Endodermal cell (in vitro differentiated cells): ENCODE measurements around the gene AFTPH. TPM values are rescaled to one million over a fixed set of nuclear protein-coding genes. Genes with fewer than 3 reads are reported as not detected.
A peak's percentile ranks its signal among the peaks of the same experiment; 100 is the strongest.

Experiments
- DNase-seq: peaks from one replicate; pipeline ENCODE4 v3.0.0-alpha.2; 2017
- H3K27ac ChIP-seq: 2 replicates; pipeline ENCODE4 v1.5.1; 2013; ENCODE audit warnings: mild to moderate bottlenecking, low read depth, low read length, moderate library complexity
- H3K27me3 ChIP-seq: 2 replicates; pipeline ENCODE4 v1.6.1; 2013; ENCODE audit warnings: mild to moderate bottlenecking, low read length, moderate library complexity; ENCODE audit not compliant: insufficient read depth, control insufficient read depth, poor library complexity, severe bottlenecking
- H3K36me3 ChIP-seq: 2 replicates; pipeline ENCODE4 v1.7.0; 2013; ENCODE audit warnings: mild to moderate bottlenecking, low read length, moderate library complexity; ENCODE audit not compliant: control insufficient read depth, insufficient read depth
- H3K4me1 ChIP-seq: one replicate; pipeline ENCODE4 v1.7.0; 2013; ENCODE audit warnings: low read length; ENCODE audit not compliant: control insufficient read depth, insufficient read depth
- H3K4me3 ChIP-seq: 2 replicates; pipeline ENCODE4 v1.5.1; 2013; ENCODE audit warnings: mild to moderate bottlenecking, low read length, moderate library complexity
- H3K9ac ChIP-seq: 2 replicates; pipeline ENCODE4 v1.6.1; 2013; ENCODE audit warnings: mild to moderate bottlenecking, low read length, moderate library complexity; ENCODE audit not compliant: poor library complexity, severe bottlenecking; ENCODE audit errors: extremely low read depth
- H3K9me3 ChIP-seq: 2 replicates; pipeline ENCODE4 v1.6.1; 2013; ENCODE audit warnings: mild to moderate bottlenecking, low read length, moderate library complexity; ENCODE audit not compliant: control insufficient read depth
- H3K27ac Mint-ChIP-seq: 2 replicates; pipeline ENCODE4 v1.8.0; 2020; ENCODE audit warnings: mixed read lengths
- H3K27me3 Mint-ChIP-seq: 2 replicates; pipeline ENCODE4 v1.8.0; 2021; ENCODE audit warnings: mild to moderate bottlenecking, mixed read lengths; ENCODE audit not compliant: insufficient read depth
- H3K36me3 Mint-ChIP-seq: 2 replicates; pipeline ENCODE4 v1.8.0; 2020; ENCODE audit warnings: low read depth, mixed read lengths
- H3K4me1 Mint-ChIP-seq: 2 replicates; pipeline ENCODE4 v1.8.0; 2020; ENCODE audit warnings: mixed read lengths
- H3K4me3 Mint-ChIP-seq: 2 replicates; pipeline ENCODE4 v1.8.0; 2020; ENCODE audit warnings: mild to moderate bottlenecking, moderate library complexity, mixed read lengths
- H3K9me3 Mint-ChIP-seq: 2 replicates; pipeline ENCODE4 v1.8.0; 2020; ENCODE audit warnings: mild to moderate bottlenecking, mixed read lengths
- CTCF ChIP-seq: fragments of 200-600 bp; sonication (generic); conservative IDR thresholded peaks from 2 replicates; pipeline ENCODE4 v1.5.0; 2021; ENCODE audit warnings: antibody characterized with exemption, mild to moderate bottlenecking
- WGBS, 2 experiments: methylation state at CpG; one replicate each; pipeline versions ENCODE4 v1.1.5 to v1.1.7; 2013; ENCODE audit warnings: missing lambda C conversion rate in 2 of 2, mixed read lengths in 1 of 2; ENCODE audit not compliant: insufficient coverage in 1 of 2, insufficient read length in 1 of 2; 5-methylcytosine and 5-hydroxymethylcytosine counted together
- total RNA-seq, 2 donors: library from RNA; stranded (reverse); fragmentation: NEBNext Ultra II Directional in 1 of 2; extraction: Animal tissue kit (Norgen Biotek cat#: 25700) in 1 of 2; gene quantifications; 2 replicates in 1 of 2; 3 replicates in 1 of 2; pipeline ENCODE4 v1.2.1, GENCODE V29; 2021

Gene AFTPH
- total RNA-seq, 2 donors from 2014 or later, result 13.7 to 21.5 TPM

GRCh38 chr2:64551851-64552250 lies 27.7 kb downstream of the AFTPH start:
- H3K9me3 Mint-ChIP-seq, result peaks cover 5% of the 10 kb centered on the region
- no peak overlapping the region for H3K9ac ChIP-seq
- no peaks in the 10 kb centered on the region for H3K36me3 ChIP-seq
- no peak overlapping the region for H3K4me3 ChIP-seq
- peaks cover 11% of the 10 kb centered on the region for H3K36me3 Mint-ChIP-seq
- TF ChIP-seq CTCF, result no peak
- no peak overlapping the region for H3K27ac ChIP-seq
- H3K4me1 Mint-ChIP-seq, result no peaks in the 10 kb centered on the region
- H3K4me3 Mint-ChIP-seq, result no peak overlapping the region
- peaks cover 6% of the 10 kb centered on the region for H3K9me3 ChIP-seq
- 100% methylated on average over 1 of the region's 1 CpG for WGBS, 2 experiments
- no peaks in the 10 kb centered on the region for H3K4me1 ChIP-seq
- no peak for DNase-seq
- H3K27me3 ChIP-seq, result no peaks in the 10 kb centered on the region
- H3K27ac Mint-ChIP-seq, result no peak overlapping the region
- H3K27me3 Mint-ChIP-seq, result no peaks in the 10 kb centered on the region

- Histone ChIP-seq H3K27ac (no peak overlapping the region), H3K36me3 (no peaks in the 10 kb centered on the region), H3K4me3 (no peak overlapping the region), H3K9ac (no peak overlapping the region), H3K4me1 (no peaks in the 10 kb centered on the region), H3K9me3 (peaks cover 6% of the 10 kb centered on the region), H3K27me3 (no peaks in the 10 kb centered on the region)
- Mint-ChIP-seq H3K27me3 (no peaks in the 10 kb centered on the region), H3K27ac (no peak overlapping the region), H3K9me3 (peaks cover 5% of the 10 kb centered on the region), H3K36me3 (peaks cover 16% of the 10 kb centered on the region), H3K4me1 (no peaks in the 10 kb centered on the region), H3K4me3 (no peak overlapping the region)
- TF ChIP-seq CTCF, result no peak
- DNase-seq, result no peak
These were observed 30.0 kb downstream of the AFTPH start for GRCh38 chr2:64554117-64554516.

GRCh38 chr2:64558445-64559081 lies 34.4 kb downstream of the AFTPH start:
- Histone ChIP-seq H3K27ac (no peak overlapping the region), H3K27me3 (no peaks in the 10 kb centered on the region), H3K4me3 (no peak overlapping the region), H3K36me3 (no peaks in the 10 kb centered on the region), H3K9me3 (no peaks in the 10 kb centered on the region), H3K9ac (no peak overlapping the region), H3K4me1 (no peaks in the 10 kb centered on the region)
- 80 to 89% methylated on average over 1 to 4 of the region's 4 CpGs for WGBS, 2 experiments
- no peak for DNase-seq
- Mint-ChIP-seq H3K4me3 (no peak overlapping the region), H3K4me1 (no peaks in the 10 kb centered on the region), H3K9me3 (no peaks in the 10 kb centered on the region), H3K36me3 (peaks cover 8% of the 10 kb centered on the region), H3K27ac (peak overlapping the region; percentile 48), H3K27me3 (no peaks in the 10 kb centered on the region)
- no peak for TF ChIP-seq CTCF
